Uterine smooth muscle cell (primary cell): ENCODE data around the gene VAPA. TPM values are rescaled to one million over a fixed set of nuclear protein-coding genes. Genes with fewer than 3 reads are reported as not detected.

Source experiments
- total RNA-seq: library from RNA; depleted of rRNA; stranded (reverse); fragments of >200 nt; gene quantifications from 2 replicates; pipeline ENCODE4 v1.2.3, GENCODE V29; 2014

The VAPA gene
- 339 TPM in 2 replicates for total RNA-seq

GRCh38 chr18:9913526-9914333 lies at the start of gene VAPA:
TSS of gene VAPA (plus strand) at chr18:9914016. CDS start at chr18:9914257, 241 bp downstream.

GRCh38 chr18:9885170-9886004 lies 28.4 kb upstream of the VAPA start, which contains the start of gene TXNDC2:
TSS of gene TXNDC2 (plus strand) at chr18:9885973. CDS start at chr18:9886681, 708 bp downstream.

Other genes starting within 250 kb of the VAPA start
- 50.5 and 71.5 TPM in 2 replicates for gene RAB31, start 205.7 kb upstream of the VAPA start, total RNA-seq
- gene TXNDC2, start 28.0 kb upstream of the VAPA start, total RNA-seq, result 0.12 and 0.22 TPM in 2 replicates